HG02981 (cell line): ENCODE measurements around the gene DMC1.
"Not testable (repeated sequence)": the region's sequence is repeated elsewhere in the genome, so short reads cannot be mapped to it uniquely, and the experiment has no call there.

ENCODE experiments used
- ATAC-seq: cut with Tn5 transposase; IDR thresholded peaks from one replicate; pipeline ENCODE4 v1.9.1; 2021; ENCODE audit warnings: mild to moderate bottlenecking, moderate library complexity; ENCODE audit not compliant: unreplicated experiment

DMC1 gene

GRCh38 chr22:38470179-38470578, 99.8 kb downstream of the DMC1 start:
- not testable (repeated sequence) for ATAC-seq

DNA sequence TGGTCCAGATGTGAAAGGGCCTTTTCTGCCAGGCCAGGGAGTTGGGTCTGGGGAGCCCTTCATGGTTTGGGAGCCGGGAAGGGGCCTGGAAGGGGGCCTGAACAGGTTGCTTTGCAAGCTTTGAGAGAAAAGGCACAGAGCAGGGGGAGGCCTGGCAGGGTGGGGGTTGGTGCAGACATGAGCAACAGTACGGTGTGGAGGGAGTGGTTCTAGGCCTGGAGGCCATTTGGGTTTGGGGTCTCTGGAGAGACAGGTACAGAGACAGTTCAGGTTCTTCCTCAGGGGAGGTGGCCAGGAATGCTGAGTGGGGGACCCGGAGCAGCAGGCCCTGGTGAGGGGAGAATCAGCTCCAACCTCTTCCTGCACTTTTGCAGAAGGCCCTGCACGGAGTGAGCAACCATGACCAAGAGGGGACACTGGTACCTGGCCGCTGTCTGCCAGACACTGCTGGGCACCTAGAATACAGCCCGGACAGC, 100.6 kb downstream of the DMC1 start:
- ATAC-seq: no peak
